LHCN-M2 (cell line): ENCODE measurements around the gene GPN3. TPM values are rescaled to one million over a fixed set of nuclear protein-coding genes. Genes with fewer than 3 reads are reported as not detected.
"Not testable (repeated sequence)": the region's sequence is repeated elsewhere in the genome, so short reads cannot be mapped to it uniquely, and the experiment has no call there.

Experiments
- DNase-seq: peaks from one replicate; pipeline ENCODE4 v3.0.0-alpha.2; 2012; ENCODE audit warnings: low read depth
- polyA plus RNA-seq: library from polyadenylated mRNA; unstranded; fragments of >200 nt; gene quantifications from one replicate; pipeline ENCODE4 v1.2.1, GENCODE V29; 2012; ENCODE audit warnings: missing spikeins
- total RNA-seq: library from RNA; depleted of rRNA; stranded (reverse); fragments of >200 nt; gene quantifications from 2 replicates; pipeline ENCODE4 v1.2.3, GENCODE V29; 2014; rRNA removed

The GPN3 gene
- 27.4 and 27.9 TPM in 2 replicates for total RNA-seq
- polyA plus RNA-seq = 14.7 TPM

DNA sequence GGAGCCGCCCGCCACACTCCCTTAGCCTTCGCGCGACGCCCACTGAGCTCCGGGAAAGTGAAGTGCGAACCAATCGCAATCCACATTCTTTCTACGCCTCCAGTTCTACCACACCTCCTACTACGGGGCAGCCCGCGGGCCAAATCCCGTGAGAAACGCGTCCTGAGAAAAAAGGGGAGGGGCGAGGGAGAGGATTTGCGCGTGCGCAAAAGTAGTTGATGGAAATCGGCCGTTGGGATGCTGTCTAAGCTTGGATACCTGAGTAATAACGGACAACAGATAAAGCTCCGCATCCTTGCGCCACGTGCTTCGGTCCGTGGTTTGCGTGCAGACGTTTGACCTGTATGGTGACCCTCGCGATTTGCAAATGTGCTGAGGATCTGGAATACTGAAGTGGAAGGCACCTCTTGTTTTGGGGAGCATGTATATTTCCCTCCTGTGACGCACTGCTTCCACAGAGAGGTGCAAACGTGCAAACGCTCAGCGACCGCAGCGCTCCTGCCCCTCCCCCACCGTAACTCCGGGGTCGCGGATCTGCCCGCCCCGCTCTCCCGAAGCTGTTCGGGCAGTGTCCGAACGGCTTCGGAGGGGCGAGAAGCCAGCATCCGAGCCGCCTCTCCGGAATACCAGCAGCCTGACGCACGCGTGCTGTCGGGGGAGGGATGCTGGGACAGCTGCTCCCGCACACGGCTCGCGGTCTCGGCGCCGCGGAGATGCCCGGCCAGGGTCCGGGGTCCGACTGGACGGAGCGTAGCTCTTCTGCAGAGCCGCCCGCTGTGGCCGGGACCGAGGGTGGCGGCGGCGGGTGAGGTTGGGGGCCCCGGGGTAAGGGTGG, at the start of gene GPN3, which contains the start of gene FAM216A:
TSS of gene GPN3 (minus strand) at position 44 of the 835 bp plus-strand sequence. CDS start 54 bp downstream, outside the sequence.
TSS of gene FAM216A (plus strand) at position 632 of the 835 bp plus-strand sequence. CDS start at position 663, 31 bp downstream.
- DNase-seq = peak; percentile 98

- no peak for DNase-seq
Observed at GRCh38 chr12:110516995-110517394, 48.9 kb upstream of the GPN3 start.

DNA sequence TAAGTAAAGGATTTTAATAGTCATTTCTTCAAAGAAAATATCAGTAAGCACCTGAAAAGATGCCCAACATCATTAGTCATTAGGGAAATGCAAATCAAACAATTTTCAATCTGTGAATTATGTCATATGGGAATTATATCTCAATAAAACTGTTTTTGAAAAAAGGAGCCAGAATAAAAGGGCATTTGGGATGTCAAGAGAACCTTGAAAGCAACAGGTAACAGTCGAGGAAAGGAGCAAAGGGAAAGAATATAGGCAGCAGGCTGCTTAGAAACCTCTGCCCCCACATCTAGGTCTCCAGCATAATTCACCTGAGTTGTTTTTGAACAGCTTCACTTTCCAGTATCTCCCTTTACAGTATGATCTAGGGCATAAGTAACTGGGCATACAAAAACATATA, 46.3 kb upstream of the GPN3 start:
- no peak for DNase-seq

DNA sequence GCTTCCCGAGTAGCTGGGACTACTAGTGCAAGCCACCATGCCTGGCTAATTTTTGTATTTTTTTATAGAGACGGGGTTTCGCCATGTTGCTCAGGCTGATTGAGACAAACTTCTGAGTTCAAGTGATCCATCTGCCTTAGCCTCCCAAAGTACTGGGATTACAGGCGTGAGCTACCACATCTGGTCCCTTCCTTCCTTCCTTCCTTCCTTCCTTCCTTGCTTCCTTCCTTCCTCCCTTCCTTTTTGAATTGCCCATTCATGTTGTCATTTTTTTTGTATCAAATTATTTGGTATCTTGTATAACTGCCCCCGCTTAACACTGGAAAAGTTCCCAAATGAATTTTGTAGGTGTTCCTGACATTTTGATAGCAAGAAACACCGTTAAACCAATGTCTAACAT, 45.8 kb upstream of the GPN3 start:
- no peak for DNase-seq

DNA sequence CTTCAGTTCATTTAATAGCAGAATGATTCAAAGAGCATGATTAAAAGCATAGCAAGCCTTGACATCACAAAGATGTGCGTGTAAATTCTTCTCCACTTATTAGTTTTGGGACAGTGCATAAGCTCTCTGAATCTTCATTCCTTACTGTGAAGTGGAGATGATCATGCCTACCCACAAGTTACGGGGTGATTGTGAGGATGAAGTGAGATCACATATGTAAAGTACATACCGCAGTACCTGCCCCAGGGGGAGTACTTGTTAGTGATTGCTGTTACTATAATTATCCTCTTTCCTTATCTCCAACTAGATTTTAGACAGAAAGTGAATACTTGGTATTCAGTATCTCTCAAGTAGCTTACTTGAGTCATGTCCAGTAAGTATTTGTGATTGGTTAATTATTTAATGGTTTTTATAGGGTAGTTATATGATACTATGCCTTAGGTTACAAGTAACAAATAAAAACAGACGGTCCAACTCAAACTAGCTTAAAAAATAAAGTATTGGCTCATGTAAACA, 40.1 kb upstream of the GPN3 start:
- DNase-seq = no peak

- no peak for DNase-seq
Observed at GRCh38 chr12:110505332-110505731, 37.3 kb upstream of the GPN3 start.

DNA sequence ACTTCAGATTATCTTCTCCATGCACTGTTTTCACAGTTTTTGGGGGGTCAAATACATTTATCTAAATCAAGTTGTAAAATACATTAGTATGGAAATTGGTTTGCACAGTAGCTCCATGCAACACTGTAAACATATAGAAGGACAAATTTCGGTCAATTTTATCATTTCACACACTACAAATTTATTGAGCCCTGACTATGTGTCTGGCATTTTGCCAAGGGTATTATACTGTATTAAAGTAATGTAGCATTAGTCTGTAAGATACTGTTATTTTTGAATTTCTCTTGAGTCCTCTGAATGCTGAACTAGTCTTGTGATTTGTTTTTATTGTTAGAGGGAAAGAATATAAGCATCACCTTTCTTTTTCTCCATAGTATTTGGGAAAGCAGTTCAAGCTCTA, 35.4 kb upstream of the GPN3 start:
- DNase-seq = no peak

DNA sequence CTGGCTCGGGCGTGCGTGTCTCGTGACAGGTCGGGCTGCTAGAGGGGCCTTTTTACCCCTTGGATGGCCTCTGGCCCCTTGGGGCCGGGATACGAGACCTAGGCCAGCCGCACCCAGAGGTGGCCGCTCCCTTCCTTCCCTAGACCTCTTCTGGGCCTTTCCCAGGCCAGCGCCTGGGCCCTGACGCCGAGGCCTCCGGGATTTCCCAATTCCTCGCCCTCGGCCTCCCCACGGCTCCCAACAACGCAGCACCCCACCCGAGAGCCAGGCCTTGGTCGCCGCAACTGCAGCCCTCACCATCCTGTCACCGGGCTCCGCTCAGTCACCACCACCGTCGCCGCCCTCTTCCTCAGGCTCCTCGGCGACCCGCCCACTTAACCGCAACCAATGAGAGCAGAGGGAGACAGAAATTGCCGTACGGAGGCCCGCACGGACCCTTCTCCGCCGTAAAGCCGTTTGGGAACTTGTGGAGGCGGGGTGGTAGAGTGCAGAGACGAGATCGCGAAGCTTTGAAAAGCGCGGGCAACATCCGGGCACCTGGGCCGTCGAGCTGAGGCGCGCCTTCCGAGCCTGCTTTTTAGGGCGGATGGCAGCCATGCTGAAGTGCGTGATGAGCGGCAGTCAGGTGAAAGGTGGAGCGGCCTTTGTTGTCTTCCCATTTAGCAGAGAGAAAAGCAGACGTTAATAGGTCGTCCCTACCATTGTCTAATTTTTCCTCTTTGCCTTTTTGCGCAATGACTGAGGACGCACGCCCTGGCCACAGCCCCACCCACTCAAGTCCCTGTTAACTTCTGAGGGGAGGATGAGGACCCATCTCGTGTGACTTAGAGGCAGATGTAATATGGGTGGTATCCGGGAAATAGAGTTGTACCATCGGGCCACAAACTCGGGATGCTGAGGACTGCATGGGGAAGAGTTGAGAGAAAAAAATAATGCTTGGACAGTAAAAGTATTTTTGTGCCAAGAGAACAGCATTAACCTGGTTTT, 34.0 kb upstream of the GPN3 start, which contains the start of the genes RAD9B and VPS29:
TSS of gene RAD9B (plus strand) at position 580 of the 987 bp plus-strand sequence. CDS start at position 587, 7 bp downstream.
TSS of gene VPS29 (minus strand) at position 360 of the 987 bp plus-strand sequence. CDS start at position 300, 60 bp downstream.
- DNase-seq = peak; percentile 98

DNA sequence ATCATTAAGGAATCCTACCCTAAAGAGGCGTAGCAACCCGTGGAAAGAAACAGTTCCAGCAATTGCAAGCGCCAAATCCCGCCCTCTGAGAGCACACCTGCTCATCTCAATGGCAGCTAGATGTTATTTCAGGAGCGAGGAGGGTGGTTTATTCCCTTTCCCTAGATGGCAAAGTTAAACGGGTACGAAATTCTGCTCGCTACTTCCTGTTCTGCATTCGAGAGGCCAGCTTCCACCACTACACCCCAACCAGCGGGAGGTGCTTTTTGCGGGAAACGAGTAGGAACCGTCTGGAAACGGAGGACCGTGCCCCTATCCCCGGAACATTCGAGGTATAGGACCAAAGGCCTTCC, 33.3 kb upstream of the GPN3 start:
- peak; percentile 65 for DNase-seq

- DNase-seq = peak; percentile 47
Observed at GRCh38 chr12:110498984-110499706, 31.1 kb upstream of the GPN3 start.

GRCh38 chr12:110475426-110475825, 7.4 kb upstream of the GPN3 start:
- no peak for DNase-seq

GRCh38 chr12:110467847-110468213, 227 bp downstream of the GPN3 start:
- no peak for DNase-seq

DNA sequence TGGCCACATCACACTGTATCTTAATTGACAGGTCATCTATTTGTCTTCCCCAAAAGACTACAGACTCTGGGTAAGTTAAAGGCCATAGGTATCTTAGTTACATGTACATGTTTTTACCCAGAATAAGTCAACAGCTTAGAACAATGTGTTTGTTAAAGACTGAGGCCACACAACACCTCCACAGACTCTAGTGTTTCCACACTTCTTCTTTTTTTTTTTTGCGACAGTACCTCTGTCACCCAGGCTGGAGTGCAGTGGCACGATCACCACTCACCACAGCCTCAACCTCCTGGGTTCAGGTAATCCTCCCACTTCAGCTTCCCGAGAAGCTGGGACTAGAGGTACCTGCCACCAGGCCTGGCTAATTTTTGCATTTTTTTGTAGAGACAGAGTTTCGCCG, 1.3 kb downstream of the GPN3 start:
- DNase-seq = no peak

- not testable (repeated sequence) for DNase-seq
Observed at GRCh38 chr12:110465765-110466164, 2.3 kb downstream of the GPN3 start.

GRCh38 chr12:110465024-110465423, 3.0 kb downstream of the GPN3 start:
- DNase-seq = no peak

- DNase-seq = not testable (repeated sequence)
Observed at GRCh38 chr12:110461189-110461588, 6.9 kb downstream of the GPN3 start.

GRCh38 chr12:110458756-110459155, 9.3 kb downstream of the GPN3 start:
- DNase-seq = no peak

- no peak for DNase-seq
Observed at GRCh38 chr12:110453569-110454296, 14.3 kb downstream of the GPN3 start.

DNA sequence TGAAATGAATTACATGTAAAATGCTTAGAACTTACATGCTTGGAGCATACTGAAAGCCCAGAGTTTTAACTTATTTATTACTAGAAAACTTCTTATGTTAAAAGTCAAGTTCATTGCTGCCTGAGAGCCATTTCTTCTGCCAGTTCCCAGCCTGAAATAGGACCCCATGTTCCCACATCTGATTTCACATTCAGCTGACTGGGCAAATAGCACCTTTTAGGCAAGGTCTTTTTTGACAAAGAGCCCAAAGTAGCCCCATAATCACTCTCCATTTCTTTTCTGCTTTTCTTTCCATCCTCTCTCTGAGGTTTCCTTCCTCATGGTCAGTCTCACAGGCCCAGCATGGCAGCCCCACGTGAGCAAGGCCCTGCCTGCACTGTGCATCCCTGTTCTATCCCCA, 16.8 kb downstream of the GPN3 start:
- DNase-seq = no peak

DNA sequence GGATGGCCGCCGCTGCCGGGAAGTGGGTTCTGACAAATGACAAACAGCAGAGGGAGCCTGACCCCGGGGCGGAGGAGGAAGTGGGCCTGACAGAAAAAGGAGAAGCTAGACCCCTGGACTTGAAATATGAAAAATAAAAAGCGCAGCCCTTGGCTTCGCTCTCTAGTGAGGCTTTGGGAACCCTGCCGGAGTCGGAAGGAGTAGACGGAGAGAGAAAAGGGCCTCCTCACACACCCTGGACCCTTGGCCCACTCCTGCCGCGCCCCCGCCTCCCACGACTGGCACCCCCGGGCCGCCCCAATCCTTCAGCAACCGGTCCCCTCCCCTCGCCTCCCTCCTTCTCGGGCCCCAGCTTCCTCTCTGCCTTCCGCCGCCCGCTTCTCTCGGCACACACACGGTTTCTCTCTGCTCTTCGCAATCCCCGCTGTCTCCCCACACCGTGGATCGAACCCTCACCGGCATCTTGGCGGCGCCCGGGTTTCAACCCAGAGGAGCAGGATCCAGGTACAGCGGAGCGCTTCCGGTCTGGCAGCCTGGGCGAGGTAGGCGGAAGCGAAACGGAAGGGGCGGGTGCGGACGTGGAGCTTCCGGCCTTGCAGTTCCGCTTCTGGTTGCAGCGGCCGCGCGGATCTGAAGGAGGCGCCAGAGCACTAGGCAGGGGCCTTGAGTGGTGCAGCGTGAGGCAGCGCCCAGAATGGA, 18.1 kb downstream of the GPN3 start, which contains the start of gene ARPC3:
TSS of gene ARPC3 (minus strand) at position 539 of the 699 bp plus-strand sequence. CDS start at position 462, 77 bp downstream.
- DNase-seq = peak; percentile 89
